BE2C (cell line): ENCODE measurements around the gene PCNT.

ENCODE experiments used
- DNase-seq: peaks from one replicate; pipeline ENCODE4 v3.0.0-alpha.2; 2020
- H3K27me3 ChIP-seq: fragments of 250-450 bp; sonication (Bioruptor Pico); 2 replicates; pipeline ENCODE4 v1.5.1; 2020; ENCODE audit warnings: mild to moderate bottlenecking
- H3K36me3 ChIP-seq: fragments of 250-450 bp; sonication (Bioruptor Pico); 2 replicates; pipeline ENCODE4 v1.5.1; 2020; ENCODE audit warnings: mild to moderate bottlenecking
- H3K4me1 ChIP-seq: fragments of 250-450 bp; sonication (Bioruptor Pico); 2 replicates; pipeline ENCODE4 v1.5.1; 2020
- H3K4me3 ChIP-seq: 2 replicates; pipeline ENCODE4 v1.5.1; 2011; ENCODE audit warnings: low read depth, low read length
- H3K9me3 ChIP-seq: fragments of 250-450 bp; sonication (Bioruptor Pico); 2 replicates; pipeline ENCODE4 v1.5.1; 2020
- CTCF ChIP-seq: IDR thresholded peaks from 2 replicates; pipeline ENCODE4 v1.5.1; 2012; ENCODE audit warnings: mild to moderate bottlenecking, low read depth, low read length

PCNT gene

DNA sequence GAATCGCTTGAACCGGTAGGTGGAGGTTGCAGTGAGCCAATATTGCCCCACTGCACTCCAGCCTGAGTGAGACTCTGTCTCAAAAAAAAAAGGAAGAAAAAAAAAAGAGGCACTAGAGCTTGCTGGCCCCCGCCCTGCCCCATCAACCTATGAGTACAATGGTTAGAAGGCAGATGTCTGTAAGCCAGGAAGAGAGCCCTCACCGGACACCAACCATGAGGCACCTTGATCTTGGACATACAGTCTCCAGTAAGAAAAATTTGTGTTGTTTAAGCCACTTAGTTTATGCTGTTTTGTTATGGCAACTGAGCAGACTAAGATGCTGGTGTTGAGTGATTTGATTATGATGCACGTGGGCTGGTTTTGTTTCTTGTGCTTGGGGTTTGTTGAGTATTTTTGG is 168.9 kb downstream of the PCNT start:
- no peak for TF ChIP-seq CTCF
- Histone ChIP-seq H3K36me3 (peaks cover 28% of the 10 kb centered on the region), H3K4me3 (no peak overlapping the region), H3K4me1 (no peaks in the 10 kb centered on the region), H3K9me3 (no peaks in the 10 kb centered on the region), H3K27me3 (no peaks in the 10 kb centered on the region)
- DNase-seq: no peak

- DNase-seq: no peak
- Histone ChIP-seq H3K9me3 (no peaks in the 10 kb centered on the region), H3K4me1 (no peaks in the 10 kb centered on the region), H3K27me3 (no peaks in the 10 kb centered on the region), H3K4me3 (no peak overlapping the region), H3K36me3 (peaks cover 38% of the 10 kb centered on the region)
- TF ChIP-seq CTCF: no peak
Observed at GRCh38 chr21:46493828-46494227, 169.9 kb downstream of the PCNT start.
